SW 1271 (cell line): ENCODE results near the gene MAD1L1.
"Not testable (repeated sequence)": the region's sequence is repeated elsewhere in the genome, so short reads cannot be mapped to it uniquely, and the experiment has no call there.

Experiments used
- DNase-seq, 2 experiments: peaks; one replicate each; lab custom pipeline; 2025; lab: John Stamatoyannopoulos, UW

MAD1L1 gene

GRCh38 chr7:1875392-1876199 is 357.1 kb downstream of the MAD1L1 start:
- DNase-seq: not testable (repeated sequence)

DNA sequence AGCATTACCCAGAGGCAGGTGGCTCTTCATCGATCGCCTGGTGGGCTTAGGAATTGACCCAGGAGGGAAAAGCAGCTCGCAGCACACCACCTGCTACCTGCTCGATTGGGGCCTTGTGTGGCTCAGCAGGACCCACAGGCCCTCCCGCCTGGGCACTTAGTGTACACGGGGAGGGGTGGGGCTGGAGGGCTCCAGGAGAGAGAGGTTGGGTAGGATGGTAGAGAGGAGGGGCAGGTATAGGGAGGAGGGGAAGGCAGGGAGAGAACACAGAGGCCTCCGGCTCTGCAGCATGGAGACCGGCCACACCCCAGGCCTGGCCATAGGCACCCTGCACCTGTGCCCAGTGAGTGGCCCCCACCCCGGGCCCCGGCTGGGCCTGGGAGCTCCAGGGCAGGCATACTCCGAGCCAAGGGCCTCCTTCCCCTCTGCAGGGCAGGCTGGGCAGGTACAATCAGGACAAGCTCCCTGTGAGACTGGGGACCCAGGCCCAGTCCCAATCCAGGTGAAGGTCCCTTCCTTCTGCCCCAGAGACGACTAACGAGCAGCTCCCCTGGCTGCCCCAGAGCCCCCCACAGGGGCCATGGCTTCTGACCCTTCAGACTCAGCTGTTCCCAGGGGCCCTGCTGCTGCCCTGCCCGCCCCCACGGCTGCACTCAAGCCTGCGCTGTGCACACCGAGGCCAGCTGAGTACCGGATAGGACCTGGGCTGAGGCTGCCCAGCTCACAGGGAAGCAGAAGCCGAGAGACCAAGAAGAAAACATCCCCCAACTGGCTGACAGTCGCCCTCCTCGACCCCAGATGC is 358.0 kb downstream of the MAD1L1 start:
- not testable (repeated sequence) for DNase-seq

GRCh38 chr7:1873857-1874589 is 358.7 kb downstream of the MAD1L1 start:
- DNase-seq: no peak

GRCh38 chr7:1873421-1873820 is 359.3 kb downstream of the MAD1L1 start:
- DNase-seq: no peak

- DNase-seq: no peak
These were observed 359.7 kb downstream of the MAD1L1 start for GRCh38 chr7:1873070-1873405.

DNA sequence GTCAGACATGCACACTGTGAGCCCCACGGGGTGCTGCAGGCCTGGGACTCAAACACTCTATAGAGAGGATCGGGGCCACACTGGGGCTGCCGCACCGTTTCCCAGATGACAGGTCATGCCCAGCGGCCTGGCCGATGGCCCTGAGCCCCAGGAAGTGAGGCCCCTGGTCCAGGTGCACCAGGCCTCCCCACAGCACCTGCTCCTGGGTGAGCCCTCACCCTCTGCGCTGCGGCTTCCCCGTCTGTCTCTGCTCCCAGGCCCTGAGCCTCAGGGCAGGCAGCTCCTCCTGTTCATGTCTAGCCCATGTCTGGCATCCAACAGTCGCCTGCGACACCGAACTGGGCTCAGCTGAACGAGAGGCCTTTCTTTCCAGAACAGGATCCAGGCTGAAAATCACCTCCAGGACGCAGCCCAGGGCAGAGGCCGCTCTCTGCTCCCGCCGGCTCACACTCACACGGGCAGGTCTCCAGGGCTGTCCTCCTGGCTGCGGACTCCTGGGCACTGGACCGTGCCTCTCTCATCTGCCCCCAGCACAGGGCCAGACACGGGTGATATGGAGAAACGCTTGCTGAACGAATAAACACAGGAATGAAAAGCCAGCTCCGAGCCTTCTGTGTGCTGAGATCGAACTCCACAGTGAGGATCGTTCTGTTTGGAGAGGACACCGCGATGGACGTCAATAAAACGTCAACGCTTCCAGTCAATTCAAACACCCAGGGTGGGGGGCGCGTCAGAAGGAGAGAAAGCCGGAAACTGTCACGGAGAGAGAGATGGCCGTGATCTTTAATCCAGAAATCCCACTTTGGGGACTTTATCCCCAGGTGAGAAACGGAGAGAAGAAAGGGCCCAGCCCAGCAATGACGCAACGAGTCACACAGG is 360.3 kb downstream of the MAD1L1 start:
- no peak for DNase-seq

DNA sequence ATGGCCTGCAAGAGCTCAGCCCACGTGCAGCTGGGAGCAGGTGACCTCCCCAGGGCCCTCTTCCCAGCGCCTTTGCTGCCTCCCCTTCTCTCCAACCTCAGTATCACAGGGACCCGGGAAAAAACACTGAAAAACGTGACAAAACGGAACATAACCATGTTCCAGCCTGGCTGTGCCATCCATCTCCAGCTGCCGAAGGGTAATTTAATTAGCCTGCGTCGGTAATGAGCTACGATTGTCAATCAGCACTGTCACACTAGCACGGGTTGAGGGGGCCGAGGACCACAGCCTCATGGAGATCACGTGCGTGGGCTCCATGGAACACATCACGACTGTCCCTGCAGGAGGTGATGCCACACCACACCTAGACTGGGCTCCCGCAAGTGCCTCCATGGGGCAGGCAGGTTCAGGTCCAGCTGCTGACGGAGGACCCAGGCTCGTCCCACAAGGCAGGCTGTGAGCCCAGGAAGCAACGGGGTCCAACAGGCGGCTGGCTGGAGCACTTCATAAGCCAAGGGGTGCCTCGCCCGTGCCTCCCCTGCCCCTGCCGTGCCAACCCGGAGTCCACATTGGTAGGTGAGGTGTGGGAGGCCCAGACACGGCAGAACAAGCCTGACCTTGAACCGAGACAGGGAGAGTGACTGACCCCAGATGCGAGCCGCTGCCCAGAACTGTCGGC is 363.2 kb downstream of the MAD1L1 start:
- no peak for DNase-seq

- DNase-seq: no peak
These were observed 364.1 kb downstream of the MAD1L1 start for GRCh38 chr7:1868516-1869165.

- DNase-seq: no peak
These were observed 365.1 kb downstream of the MAD1L1 start for GRCh38 chr7:1867370-1868260.

DNA sequence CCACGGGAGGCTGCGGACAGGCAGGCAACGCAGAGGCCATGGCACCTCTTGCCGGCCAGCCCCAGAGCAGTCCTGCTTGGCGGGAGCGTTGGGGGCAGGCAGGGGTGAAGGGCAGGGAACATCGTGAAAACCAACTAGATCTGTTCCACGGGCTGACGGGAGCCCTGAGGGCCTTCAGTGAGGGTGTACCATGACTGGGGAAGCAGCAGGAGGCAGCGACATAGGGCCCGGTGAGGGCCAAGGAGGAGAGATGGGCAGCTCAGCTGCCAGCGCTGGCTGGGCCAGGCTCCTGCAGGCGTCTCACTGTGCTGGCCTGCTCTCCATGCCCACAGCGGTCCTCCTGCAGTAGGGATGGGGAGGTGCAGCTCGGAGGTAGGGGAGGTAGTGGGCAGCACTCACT is 366.1 kb downstream of the MAD1L1 start:
- DNase-seq: no peak

DNA sequence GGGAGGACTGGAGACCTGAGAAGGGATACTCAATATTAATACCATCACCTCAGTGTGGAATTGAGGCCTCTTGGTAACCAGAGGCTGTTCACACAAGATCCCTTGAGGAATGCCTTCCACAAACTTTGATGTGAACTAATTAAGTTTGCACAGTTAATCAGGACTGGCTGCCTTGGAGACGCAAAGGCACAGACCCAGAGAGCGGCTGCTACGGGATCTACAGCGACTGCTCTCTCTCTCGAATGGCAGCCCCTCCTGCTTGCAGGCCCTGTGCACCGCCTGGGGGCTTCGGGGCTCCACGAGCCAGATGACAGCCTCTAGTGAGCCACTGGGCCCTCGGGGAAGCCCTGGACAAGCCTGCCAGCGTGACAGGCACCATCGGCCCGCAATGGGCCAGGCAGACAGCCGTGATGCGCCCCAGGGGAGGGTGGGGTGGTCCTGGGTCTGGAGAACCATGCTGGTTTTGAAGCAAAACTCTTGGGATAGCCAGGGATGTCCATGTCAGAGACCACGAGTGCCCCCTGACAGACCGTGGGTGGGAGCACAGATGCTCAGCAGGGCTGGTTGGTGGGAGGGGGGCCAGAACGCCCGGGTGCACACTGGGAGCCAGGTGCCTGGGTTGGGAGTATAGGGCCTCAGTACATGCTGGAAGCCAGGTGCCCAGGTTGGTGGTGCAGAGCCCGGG is 367.0 kb downstream of the MAD1L1 start:
- no peak for DNase-seq

- no peak for DNase-seq
These were observed 367.7 kb downstream of the MAD1L1 start for GRCh38 chr7:1865000-1865555.

DNA sequence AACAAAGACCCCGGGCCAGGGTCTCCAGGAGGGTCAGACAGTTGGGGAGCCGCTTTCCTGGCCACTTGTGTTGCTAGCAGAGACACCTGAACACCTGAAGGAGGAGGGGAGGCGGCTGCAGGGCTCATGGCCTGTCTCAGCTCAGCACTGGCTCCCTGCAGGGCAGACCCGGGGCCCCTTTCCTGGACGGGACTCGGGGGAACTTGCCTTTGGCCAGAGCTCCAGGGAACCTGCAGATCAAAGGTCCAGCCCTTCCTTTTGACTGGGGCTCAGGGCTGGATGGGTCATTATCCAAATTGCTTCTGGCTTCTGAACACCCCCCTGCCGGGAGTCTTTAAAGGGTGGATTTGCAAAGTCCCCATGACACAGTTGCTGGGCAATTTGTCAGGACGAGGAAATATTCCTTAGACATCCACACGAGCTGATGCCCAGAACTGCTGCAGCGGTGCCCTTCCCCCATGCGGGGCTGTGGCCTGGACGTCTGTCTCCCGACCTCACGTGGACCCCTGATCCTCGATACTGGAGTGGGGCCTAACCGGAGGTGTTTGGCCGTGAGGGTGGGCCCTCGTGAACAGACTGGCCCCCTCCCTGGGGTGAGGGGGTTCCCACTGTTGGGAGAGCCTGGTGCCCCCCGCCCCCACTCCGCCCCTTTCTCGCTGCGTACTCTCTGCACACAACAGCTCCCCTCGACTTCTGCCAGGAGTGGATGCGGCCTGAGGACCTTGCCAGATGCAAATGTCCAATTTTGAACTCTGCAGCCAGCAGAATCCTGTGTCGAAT is 368.4 kb downstream of the MAD1L1 start:
- no peak for DNase-seq

GRCh38 chr7:1863091-1863900 is 369.4 kb downstream of the MAD1L1 start:
- no peak for DNase-seq

DNA sequence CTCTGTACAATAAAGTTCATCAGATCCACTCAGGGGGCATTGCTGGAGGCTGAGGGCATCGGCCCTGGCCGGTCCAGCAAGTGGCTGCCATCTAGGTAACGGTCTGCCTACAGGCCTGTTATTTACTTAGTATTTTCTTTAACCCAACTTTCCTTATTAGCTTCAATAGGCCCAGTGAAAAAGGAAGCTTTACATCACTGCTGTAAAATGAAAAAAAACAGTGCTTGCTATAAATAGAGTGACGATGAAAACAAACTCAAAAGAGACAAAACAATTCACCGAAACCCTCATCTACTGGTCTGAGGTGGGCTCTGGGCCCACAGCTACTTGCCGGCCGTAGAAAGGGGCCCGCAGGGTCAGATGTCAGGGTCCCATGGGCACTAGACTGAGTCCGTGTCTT is 370.2 kb downstream of the MAD1L1 start:
- no peak for DNase-seq

DNA sequence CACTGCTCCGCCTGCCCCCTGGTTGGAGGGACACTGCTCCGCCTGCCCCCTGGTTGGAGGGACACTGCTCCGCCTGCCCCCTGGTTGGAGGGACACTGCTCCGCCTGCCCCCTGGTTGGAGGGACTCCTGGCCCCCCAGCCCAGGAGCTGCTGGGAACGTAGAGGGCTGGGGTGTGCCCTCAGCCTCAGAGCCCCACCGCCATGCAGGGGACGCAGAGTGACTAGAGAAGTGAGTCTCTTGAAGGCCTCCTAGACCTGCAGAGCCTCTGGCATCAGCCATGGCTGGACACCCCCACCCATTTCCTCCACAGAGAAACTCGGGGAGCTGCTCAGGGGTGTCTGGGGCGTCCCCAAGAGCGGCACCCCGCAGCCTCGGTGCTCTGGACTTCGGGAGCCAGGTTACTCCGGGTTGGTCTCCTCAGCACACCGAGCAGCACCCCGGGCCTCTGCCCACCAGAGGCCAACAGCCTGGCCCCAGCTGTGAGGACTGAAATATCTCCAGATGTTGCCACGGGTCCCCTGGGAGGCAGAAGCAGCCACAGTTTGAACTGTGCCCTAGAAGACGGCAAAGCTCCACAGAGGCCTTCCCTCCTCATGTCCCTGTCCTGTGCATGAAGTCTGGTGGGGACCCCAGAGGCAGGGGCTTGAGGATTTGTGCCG is 370.8 kb downstream of the MAD1L1 start:
- no peak for DNase-seq
